HepG2 (cell line): Measurements from ENCODE around the gene CAPN11. TPM values are rescaled to one million over a fixed set of nuclear protein-coding genes. Genes with fewer than 3 reads are reported as not detected.

Experiments
- CBX1 ChIP-seq: IDR thresholded peaks from one replicate; pipeline ENCODE4 v1.6.1; 2016; ENCODE audit warnings: antibody characterized with exemption, low read depth
- CREB1 ChIP-seq, 2 experiments: fragments of 450-650 bp in 1 of 2; IDR thresholded peaks; 2 replicates each; pipeline ENCODE4 v1.6.1; 2016 to 2017; ENCODE audit warnings: control low read depth in 1 of 2, mild to moderate bottlenecking in 1 of 2, missing compliant biosample characterization in 1 of 2, missing genetic modification characterization in 1 of 2
- FOXP1 ChIP-seq, 2 experiments: fragments of 450-650 bp in 1 of 2; IDR thresholded peaks; 2 replicates each; pipeline ENCODE4 v1.6.1; 2017 to 2018; ENCODE audit warnings: antibody characterized with exemption in 1 of 2
- GATAD2A ChIP-seq: IDR thresholded peaks from 2 replicates; pipeline ENCODE4 v1.6.1; 2016
- NFE2L1 ChIP-seq: sonication (generic); formaldehyde crosslinking; IDR thresholded peaks from 2 replicates; pipeline ENCODE4 v1.4.0; 2020; ENCODE audit warnings: missing genetic modification reagents, mild to moderate bottlenecking, borderline replicate concordance
- PAF1 ChIP-seq: IDR thresholded peaks from 2 replicates; pipeline ENCODE4 v1.6.1; 2016; ENCODE audit warnings: missing genetic modification reagents, missing compliant biosample characterization
- PHF20 ChIP-seq: sonication (generic); formaldehyde crosslinking; IDR thresholded peaks from 2 replicates; pipeline ENCODE4 v1.5.0; 2020; ENCODE audit warnings: mild to moderate bottlenecking, missing genetic modification reagents
- RFX3 ChIP-seq: IDR thresholded peaks from 2 replicates; pipeline ENCODE4 v1.6.1; 2016; ENCODE audit warnings: missing biosample characterization, missing genetic modification reagents
- SALL2 ChIP-seq: sonication (generic); formaldehyde crosslinking; IDR thresholded peaks from 2 replicates; pipeline ENCODE4 v1.8.1; 2023; ENCODE audit warnings: mild to moderate bottlenecking, missing genetic modification reagents, inconsistent platforms
- SCMH1 ChIP-seq: sonication (generic); formaldehyde crosslinking; IDR thresholded peaks from 2 replicates; pipeline ENCODE4 v1.9.0; 2021; ENCODE audit warnings: missing genetic modification reagents, mild to moderate bottlenecking, borderline replicate concordance
- SOX13 ChIP-seq, 3 experiments: fragments of 450-650 bp in 1 of 3; sonication (generic) in 1 of 3; formaldehyde crosslinking in 1 of 3; IDR thresholded peaks in 2 of 3; conservative IDR thresholded peaks in 1 of 3; 2 replicates each; pipeline versions ENCODE4 v1.5.0 to v1.6.1; 2016 to 2020; ENCODE audit warnings: antibody characterized with exemption in 1 of 3, mild to moderate bottlenecking in 1 of 3, missing compliant biosample characterization in 1 of 3, missing genetic modification reagents in 1 of 3, moderate library complexity in 1 of 3
- SOX5 ChIP-seq: IDR thresholded peaks from 2 replicates; pipeline ENCODE4 v1.6.1; 2016; ENCODE audit warnings: borderline replicate concordance
- TCF7 ChIP-seq: sonication (generic); IDR thresholded peaks from 2 replicates; pipeline ENCODE4 v1.6.1; 2016; ENCODE audit warnings: antibody characterized with exemption, low read depth
- THYN1 ChIP-seq: sonication (generic); formaldehyde crosslinking; IDR thresholded peaks from 2 replicates; pipeline ENCODE4 v1.8.1; 2023; ENCODE audit warnings: low read depth, mild to moderate bottlenecking, moderate library complexity, missing genetic modification reagents, borderline replicate concordance
- ZNF33A ChIP-seq: sonication (generic); formaldehyde crosslinking; IDR thresholded peaks from 2 replicates; pipeline ENCODE4 v1.5.1; 2020; ENCODE audit warnings: missing genetic modification reagents, mild to moderate bottlenecking, moderate library complexity, borderline replicate concordance
- ZNF572 ChIP-seq: sonication (generic); formaldehyde crosslinking; IDR thresholded peaks from 2 replicates; pipeline ENCODE4 v1.5.1; 2020; ENCODE audit warnings: mild to moderate bottlenecking, missing genetic modification reagents
- ZNF850 ChIP-seq: sonication (generic); formaldehyde crosslinking; conservative IDR thresholded peaks from 2 replicates; pipeline ENCODE4 v1.9.0; 2021; ENCODE audit warnings: mild to moderate bottlenecking, missing genetic modification reagents
- ZSCAN30 ChIP-seq: sonication (generic); formaldehyde crosslinking; IDR thresholded peaks from 2 replicates; pipeline ENCODE4 v1.5.0; 2020; ENCODE audit warnings: mild to moderate bottlenecking, missing genetic modification reagents
- polyA plus RNA-seq, 8 experiments: library from polyadenylated mRNA; depleted of rRNA in 3 of 8; stranded (reverse) in 7 of 8; unstranded in 1 of 8; fragments of >200 nt; fragmentation: Illumina TruSeq in 4 of 8; extraction: Trizol in 4 of 8; gene quantifications; 2 replicates each; pipeline versions ENCODE4 v1.2.1 to v1.2.3, GENCODE V29; 2011 to 2016; ENCODE audit warnings: low read depth in 4 of 8, missing spikeins in 1 of 8, mixed read lengths in 1 of 8; ENCODE audit not compliant: insufficient read depth in 1 of 8
- total RNA-seq, 5 experiments: library from RNA; depleted of rRNA; stranded (reverse); fragments of >200 nt; fragmentation: Illumina TruSeq; extraction: Trizol; gene quantifications; 2 replicates each; pipeline ENCODE4 v1.2.3, GENCODE V29; 2016; ENCODE audit warnings: low read depth in 1 of 5
- TF ChIP-seq, protein P1 (sequence below): sonication (generic); formaldehyde crosslinking; IDR thresholded peaks from 2 replicates; pipeline ENCODE4 v1.5.1; 2020; ENCODE audit warnings: mild to moderate bottlenecking, missing genetic modification reagents, borderline replicate concordance
- TF ChIP-seq, protein P2 (sequence below): IDR thresholded peaks from 2 replicates; pipeline ENCODE4 v1.6.1; 2016; ENCODE audit warnings: low read depth
- TF ChIP-seq, protein P3 (sequence below): sonication (generic); formaldehyde crosslinking; IDR thresholded peaks from 2 replicates; pipeline ENCODE4 v1.4.0; 2020; ENCODE audit warnings: missing genetic modification reagents
- TF ChIP-seq, protein P4 (sequence below): sonication (generic); formaldehyde crosslinking; IDR thresholded peaks from 2 replicates; pipeline ENCODE4 v1.4.0; 2020; ENCODE audit warnings: missing genetic modification reagents, low read depth, mild to moderate bottlenecking, borderline replicate concordance

The CAPN11 gene
- total and polyA plus RNA-seq, 2 of the 13 experiments (the other 11 are each of a cell fraction or from before 2014, with no cell fraction given): 0.07 to 0.11 TPM

DNA sequence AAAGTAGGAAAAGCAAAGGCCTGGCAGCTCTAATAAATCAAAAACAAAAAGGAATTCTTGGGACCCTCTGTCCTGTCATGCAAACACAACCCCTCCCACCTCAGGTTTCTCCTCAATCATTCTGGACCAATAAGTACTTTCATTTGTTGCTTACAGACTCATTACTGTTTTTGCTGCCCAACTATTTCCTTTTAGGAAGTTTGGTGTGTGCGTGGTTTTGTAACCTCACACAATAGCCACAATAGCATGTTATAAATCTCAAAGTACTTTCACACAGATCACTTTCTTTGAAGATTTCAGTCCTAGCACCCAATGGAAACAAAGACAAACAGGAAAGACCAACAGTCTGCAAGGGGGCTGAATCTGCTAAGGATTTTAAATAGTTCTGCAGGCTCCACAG, 35.8 kb upstream of the CAPN11 start (continued):
- TF ChIP-seq, protein P1, sequence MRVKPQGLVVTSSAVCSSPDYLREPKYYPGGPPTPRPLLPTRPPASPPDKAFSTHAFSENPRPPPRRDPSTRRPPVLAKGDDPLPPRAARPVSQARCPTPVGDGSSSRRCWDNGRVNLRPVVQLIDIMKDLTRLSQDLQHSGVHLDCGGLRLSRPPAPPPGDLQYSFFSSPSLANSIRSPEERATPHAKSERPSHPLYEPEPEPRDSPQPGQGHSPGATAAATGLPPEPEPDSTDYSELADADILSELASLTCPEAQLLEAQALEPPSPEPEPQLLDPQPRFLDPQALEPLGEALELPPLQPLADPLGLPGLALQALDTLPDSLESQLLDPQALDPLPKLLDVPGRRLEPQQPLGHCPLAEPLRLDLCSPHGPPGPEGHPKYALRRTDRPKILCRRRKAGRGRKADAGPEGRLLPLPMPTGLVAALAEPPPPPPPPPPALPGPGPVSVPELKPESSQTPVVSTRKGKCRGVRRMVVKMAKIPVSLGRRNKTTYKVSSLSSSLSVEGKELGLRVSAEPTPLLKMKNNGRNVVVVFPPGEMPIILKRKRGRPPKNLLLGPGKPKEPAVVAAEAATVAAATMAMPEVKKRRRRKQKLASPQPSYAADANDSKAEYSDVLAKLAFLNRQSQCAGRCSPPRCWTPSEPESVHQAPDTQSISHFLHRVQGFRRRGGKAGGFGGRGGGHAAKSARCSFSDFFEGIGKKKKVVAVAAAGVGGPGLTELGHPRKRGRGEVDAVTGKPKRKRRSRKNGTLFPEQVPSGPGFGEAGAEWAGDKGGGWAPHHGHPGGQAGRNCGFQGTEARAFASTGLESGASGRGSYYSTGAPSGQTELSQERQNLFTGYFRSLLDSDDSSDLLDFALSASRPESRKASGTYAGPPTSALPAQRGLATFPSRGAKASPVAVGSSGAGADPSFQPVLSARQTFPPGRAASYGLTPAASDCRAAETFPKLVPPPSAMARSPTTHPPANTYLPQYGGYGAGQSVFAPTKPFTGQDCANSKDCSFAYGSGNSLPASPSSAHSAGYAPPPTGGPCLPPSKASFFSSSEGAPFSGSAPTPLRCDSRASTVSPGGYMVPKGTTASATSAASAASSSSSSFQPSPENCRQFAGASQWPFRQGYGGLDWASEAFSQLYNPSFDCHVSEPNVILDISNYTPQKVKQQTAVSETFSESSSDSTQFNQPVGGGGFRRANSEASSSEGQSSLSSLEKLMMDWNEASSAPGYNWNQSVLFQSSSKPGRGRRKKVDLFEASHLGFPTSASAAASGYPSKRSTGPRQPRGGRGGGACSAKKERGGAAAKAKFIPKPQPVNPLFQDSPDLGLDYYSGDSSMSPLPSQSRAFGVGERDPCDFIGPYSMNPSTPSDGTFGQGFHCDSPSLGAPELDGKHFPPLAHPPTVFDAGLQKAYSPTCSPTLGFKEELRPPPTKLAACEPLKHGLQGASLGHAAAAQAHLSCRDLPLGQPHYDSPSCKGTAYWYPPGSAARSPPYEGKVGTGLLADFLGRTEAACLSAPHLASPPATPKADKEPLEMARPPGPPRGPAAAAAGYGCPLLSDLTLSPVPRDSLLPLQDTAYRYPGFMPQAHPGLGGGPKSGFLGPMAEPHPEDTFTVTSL (CRISPR knock-in tag): no peak
- TF ChIP-seq GATAD2A (CRISPR knock-in tag) (peak; percentile 11; the same call in 1 of the 2 replicates), TCF7 (0 out of 2 replicates have a peak, but pooled peaks have one; percentile 22), CREB1 (IDR thresholded peaks at IDR 0.05) (no peak), CREB1 (CRISPR knock-in tag; IDR thresholded peaks at IDR 0.05) (no peak), SALL2 (CRISPR knock-in tag) (no peak), ZNF850 (CRISPR knock-in tag) (no peak), ZSCAN30 (no peak), PAF1 (CRISPR knock-in tag) (no peak), ZNF33A (CRISPR knock-in tag) (no peak), THYN1 (CRISPR knock-in tag) (no peak), PHF20 (CRISPR knock-in tag) (no peak), RFX3 (CRISPR knock-in tag) (no peak), ZNF572 (CRISPR knock-in tag) (no peak), SCMH1 (CRISPR knock-in tag) (no peak), CBX1 (no peak), SOX5 (CRISPR knock-in tag) (peak; percentile 80; the same call in 1 of the 2 replicates), SOX13 (IDR thresholded peaks at IDR 0.05) (no peak), SOX13 (CRISPR knock-in tag; conservative IDR thresholded peaks at IDR 0.05 in 1 of 2, IDR thresholded peaks at IDR 0.05 in 1 of 2) (peak in 1 of 2 experiments; percentile 71; a peak in 1 of 4 replicates), FOXP1 (IDR thresholded peaks at IDR 0.05) (no peak), FOXP1 (CRISPR knock-in tag; IDR thresholded peaks at IDR 0.05) (peak; percentile 33; the same call in 1 of the 2 replicates), NFE2L1 (no peak)
- TF ChIP-seq, protein P2, sequence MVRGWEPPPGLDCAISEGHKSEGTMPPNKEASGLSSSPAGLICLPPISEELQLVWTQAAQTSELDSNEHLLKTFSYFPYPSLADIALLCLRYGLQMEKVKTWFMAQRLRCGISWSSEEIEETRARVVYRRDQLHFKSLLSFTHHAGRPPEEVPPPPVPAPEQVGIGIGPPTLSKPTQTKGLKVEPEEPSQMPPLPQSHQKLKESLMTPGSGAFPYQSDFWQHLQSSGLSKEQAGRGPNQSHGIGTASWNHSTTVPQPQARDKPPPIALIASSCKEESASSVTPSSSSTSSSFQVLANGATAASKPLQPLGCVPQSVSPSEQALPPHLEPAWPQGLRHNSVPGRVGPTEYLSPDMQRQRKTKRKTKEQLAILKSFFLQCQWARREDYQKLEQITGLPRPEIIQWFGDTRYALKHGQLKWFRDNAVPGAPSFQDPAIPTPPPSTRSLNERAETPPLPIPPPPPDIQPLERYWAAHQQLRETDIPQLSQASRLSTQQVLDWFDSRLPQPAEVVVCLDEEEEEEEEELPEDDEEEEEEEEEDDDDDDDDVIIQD (CRISPR knock-in tag): 0 out of 2 replicates have a peak, but pooled peaks have one; percentile 5
- TF ChIP-seq, protein P3, sequence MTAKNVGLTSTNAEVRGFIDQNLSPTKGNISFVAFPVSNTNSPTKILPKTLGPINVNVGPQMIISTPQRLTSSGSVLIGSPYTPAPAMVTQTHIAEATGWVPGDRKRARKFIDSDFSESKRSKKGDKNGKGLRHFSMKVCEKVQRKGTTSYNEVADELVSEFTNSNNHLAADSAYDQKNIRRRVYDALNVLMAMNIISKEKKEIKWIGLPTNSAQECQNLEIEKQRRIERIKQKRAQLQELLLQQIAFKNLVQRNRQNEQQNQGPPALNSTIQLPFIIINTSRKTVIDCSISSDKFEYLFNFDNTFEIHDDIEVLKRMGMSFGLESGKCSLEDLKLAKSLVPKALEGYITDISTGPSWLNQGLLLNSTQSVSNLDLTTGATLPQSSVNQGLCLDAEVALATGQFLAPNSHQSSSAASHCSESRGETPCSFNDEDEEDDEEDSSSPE (CRISPR knock-in tag): no peak
- TF ChIP-seq, protein P4, sequence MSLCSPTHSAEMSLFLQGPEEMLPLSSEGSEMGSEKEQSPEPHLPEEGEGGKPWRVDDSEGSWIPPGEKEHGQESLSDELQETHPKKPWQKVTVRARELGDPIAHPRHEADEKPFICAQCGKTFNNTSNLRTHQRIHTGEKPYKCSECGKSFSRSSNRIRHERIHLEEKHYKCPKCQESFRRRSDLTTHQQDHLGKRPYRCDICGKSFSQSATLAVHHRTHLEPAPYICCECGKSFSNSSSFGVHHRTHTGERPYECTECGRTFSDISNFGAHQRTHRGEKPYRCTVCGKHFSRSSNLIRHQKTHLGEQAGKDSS (CRISPR knock-in tag): no peak
